NCI-H774 (cell line): ENCODE results near the gene OR8J3.
"Not testable (repeated sequence)": the region's sequence is repeated elsewhere in the genome, so short reads cannot be mapped to it uniquely, and the experiment has no call there.

ENCODE experiments used
- DNase-seq: peaks from one replicate; lab custom pipeline; 2025; lab: John Stamatoyannopoulos, UW

Gene OR8J3

GRCh38 chr11:56140151-56140661 lies at the start of gene OR8J3:
Gene OR8J3 (minus strand): TSS chr11:56140201. CDS start chr11:56137718, 2,483 bp downstream.
- no peak for DNase-seq

- DNase-seq, result no peak
Observed at GRCh38 chr11:56188602-56189001, 48.6 kb upstream of the OR8J3 start.

GRCh38 chr11:56183459-56183858 lies 43.5 kb upstream of the OR8J3 start:
- DNase-seq, result no peak

- no peak for DNase-seq
Observed at GRCh38 chr11:56176318-56176717, 36.3 kb upstream of the OR8J3 start, which contains the start of gene OR5J2. Gene OR5J2 (plus strand): TSS chr11:56176618. CDS start chr11:56176618, 0 bp downstream.

GRCh38 chr11:56172256-56172830 lies 32.3 kb upstream of the OR8J3 start:
- DNase-seq, result no peak

- DNase-seq, result no peak
Observed at GRCh38 chr11:56163804-56164203, 23.8 kb upstream of the OR8J3 start.

GRCh38 chr11:56160217-56160616 lies 20.2 kb upstream of the OR8J3 start, which contains the start of gene OR8K5:
Gene OR8K5 (minus strand): TSS chr11:56160317. CDS start chr11:56160317, 0 bp downstream.
- no peak for DNase-seq

GRCh38 chr11:56152333-56152732 lies 12.3 kb upstream of the OR8J3 start:
- no peak for DNase-seq

- no peak for DNase-seq
Observed at GRCh38 chr11:56151376-56151775, 11.4 kb upstream of the OR8J3 start.

- not testable (repeated sequence) for DNase-seq
Observed at GRCh38 chr11:56143681-56144080, 3.7 kb upstream of the OR8J3 start.

- no peak for DNase-seq
Observed at GRCh38 chr11:56122073-56122472, 17.9 kb downstream of the OR8J3 start, which contains the start of gene OR8H3. Gene OR8H3 (plus strand): TSS chr11:56122373. CDS start chr11:56122373, 0 bp downstream.

GRCh38 chr11:56103210-56103737 lies 36.7 kb downstream of the OR8J3 start, which contains the start of gene OR8H2:
Gene OR8H2 (plus strand): TSS chr11:56103687. CDS start chr11:56105043, 1,356 bp downstream.
- DNase-seq, result no peak

GRCh38 chr11:56093008-56093407 lies 47.0 kb downstream of the OR8J3 start, which contains the start of gene OR8I2:
Gene OR8I2 (plus strand): TSS chr11:56093308. CDS start chr11:56093308, 0 bp downstream.
- DNase-seq, result no peak

- no peak for DNase-seq
Observed at GRCh38 chr11:56089697-56090096, 50.3 kb downstream of the OR8J3 start.
